A673 (cell line): ENCODE results near the gene HBA1. TPM values are rescaled to one million over a fixed set of nuclear protein-coding genes. Genes with fewer than 3 reads are reported as not detected.
"Not testable (repeated sequence)": the region's sequence is repeated elsewhere in the genome, so short reads cannot be mapped to it uniquely, and the experiment has no call there.

Experiments
- Bru-seq: library from RNA; stranded (reverse); fragments of 400-500 nt; gene quantifications from one replicate; lab custom pipeline; 2021; lab: Mats Ljungman, UMichigan
- BruChase-seq, 2 experiments: library from RNA; stranded (reverse); fragments of 400-500 nt; gene quantifications; one replicate each; lab custom pipeline; 2021; lab: Mats Ljungman, UMichigan
- BruUV-seq: library from RNA; stranded (reverse); fragments of 400-500 nt; replicated peaks from 2 replicates; lab custom pipeline; 2021; lab: Mats Ljungman, UMichigan
- CTCF ChIA-PET: fragments of 300-600 bp; sonication (Branson Sonifier 250); formaldehyde crosslinking; loops from one replicate; lab custom pipeline; 2022; ENCODE audit warnings: antibody characterized with exemption; lab: Charles Lee
- POLR2A ChIA-PET: fragments of 300-600 bp; sonication (Branson Sonifier 250); formaldehyde crosslinking; loops from one replicate; lab custom pipeline; 2022; ENCODE audit warnings: antibody characterized with exemption; ENCODE audit not compliant: low non-redundant PET; lab: Charles Lee
- DNase-seq: peaks from one replicate; pipeline ENCODE4 v3.0.0-alpha.2; 2015; ENCODE audit warnings: low spot score
- H3K27ac ChIP-seq: fragments of 200-600 bp; sonication (generic); 2 replicates; pipeline ENCODE4 v1.5.1; 2016; ENCODE audit warnings: mixed run types, low read depth, mild to moderate bottlenecking, mixed read lengths, antibody characterized with exemption, low read length; ENCODE audit not compliant: poor library complexity, severe bottlenecking
- H3K27me3 ChIP-seq: fragments of 200-600 bp; sonication (generic); replicated peaks from 2 replicates; pipeline ENCODE4 v1.6.1; 2017; ENCODE audit warnings: mixed run types, low read depth, mild to moderate bottlenecking, mixed read lengths, antibody characterized with exemption, low read length; ENCODE audit not compliant: insufficient read depth, poor library complexity
- H3K36me3 ChIP-seq: fragments of 200-600 bp; sonication (generic); 2 replicates; pipeline ENCODE4 v1.6.1; 2016; ENCODE audit warnings: mixed run types, mild to moderate bottlenecking, mixed read lengths, antibody characterized with exemption, low read length; ENCODE audit not compliant: insufficient read depth, poor library complexity, severe bottlenecking
- H3K4me1 ChIP-seq: fragments of 200-600 bp; sonication (generic); 2 replicates; pipeline ENCODE4 v1.6.1; 2017; ENCODE audit warnings: mixed run types, mild to moderate bottlenecking, mixed read lengths, antibody characterized with exemption, low read length; ENCODE audit not compliant: insufficient read depth, poor library complexity, severe bottlenecking
- H3K4me3 ChIP-seq: fragments of 200-600 bp; sonication (generic); 2 replicates; pipeline ENCODE4 v1.5.1; 2016; ENCODE audit warnings: low read depth, mixed run types, mild to moderate bottlenecking, mixed read lengths, low read length; ENCODE audit not compliant: poor library complexity, severe bottlenecking
- H3K9me3 ChIP-seq: fragments of 200-600 bp; sonication (generic); 2 replicates; pipeline ENCODE4 v1.6.1; 2016; ENCODE audit warnings: mixed run types, low read depth, mild to moderate bottlenecking, mixed read lengths, antibody characterized with exemption, low read length; ENCODE audit not compliant: poor library complexity, severe bottlenecking
- EZH2 ChIP-seq: fragments of 200-600 bp; sonication (generic); IDR thresholded peaks from 2 replicates; pipeline ENCODE4 v1.6.1; 2017; ENCODE audit warnings: borderline replicate concordance, low read depth, mild to moderate bottlenecking, mixed read lengths, antibody characterized with exemption, low read length; ENCODE audit not compliant: poor library complexity, severe bottlenecking
- intact Hi-C: fragments of 100-400 bp; cut with micrococcal nuclease; formaldehyde crosslinking; loops from one replicate; pipeline ENCODE4 v1.10.0; 2022; ENCODE audit not compliant: unreplicated experiment
- long read RNA-seq: library from polyadenylated mRNA; stranded (forward); transcript quantifications from one replicate; pipeline ENCODE4 v2.0.0, GENCODE V29; 2022
- total RNA-seq: library from RNA; stranded (reverse); gene quantifications from 2 replicates; pipeline ENCODE4 v1.2.3, GENCODE V29; 2021
- TF ChIP-seq, protein P1 (sequence below): fragments of 300-800, 200-600 bp; sonication (generic); conservative IDR thresholded peaks from 2 replicates; pipeline ENCODE4 v1.5.1; 2017; ENCODE audit warnings: low read depth, mild to moderate bottlenecking, antibody characterized with exemption, low read length, moderate library complexity, mixed read lengths

Gene HBA1
- 5.9 and 9.5 TPM in 2 replicates for total RNA-seq
- not detected for Bru-seq, nascent RNA
- BruChase-seq, experiment 1, labeled RNA remaining after a 2-hour chase: not detected
- not detected for BruChase-seq, experiment 2, labeled RNA remaining after a 6-hour chase
- long read RNA-seq, partial matches to known transcripts: 0 of 1 reads
- long read RNA-seq, other reads (novel, unspliced or antisense): 0 of 1 reads

DNA sequence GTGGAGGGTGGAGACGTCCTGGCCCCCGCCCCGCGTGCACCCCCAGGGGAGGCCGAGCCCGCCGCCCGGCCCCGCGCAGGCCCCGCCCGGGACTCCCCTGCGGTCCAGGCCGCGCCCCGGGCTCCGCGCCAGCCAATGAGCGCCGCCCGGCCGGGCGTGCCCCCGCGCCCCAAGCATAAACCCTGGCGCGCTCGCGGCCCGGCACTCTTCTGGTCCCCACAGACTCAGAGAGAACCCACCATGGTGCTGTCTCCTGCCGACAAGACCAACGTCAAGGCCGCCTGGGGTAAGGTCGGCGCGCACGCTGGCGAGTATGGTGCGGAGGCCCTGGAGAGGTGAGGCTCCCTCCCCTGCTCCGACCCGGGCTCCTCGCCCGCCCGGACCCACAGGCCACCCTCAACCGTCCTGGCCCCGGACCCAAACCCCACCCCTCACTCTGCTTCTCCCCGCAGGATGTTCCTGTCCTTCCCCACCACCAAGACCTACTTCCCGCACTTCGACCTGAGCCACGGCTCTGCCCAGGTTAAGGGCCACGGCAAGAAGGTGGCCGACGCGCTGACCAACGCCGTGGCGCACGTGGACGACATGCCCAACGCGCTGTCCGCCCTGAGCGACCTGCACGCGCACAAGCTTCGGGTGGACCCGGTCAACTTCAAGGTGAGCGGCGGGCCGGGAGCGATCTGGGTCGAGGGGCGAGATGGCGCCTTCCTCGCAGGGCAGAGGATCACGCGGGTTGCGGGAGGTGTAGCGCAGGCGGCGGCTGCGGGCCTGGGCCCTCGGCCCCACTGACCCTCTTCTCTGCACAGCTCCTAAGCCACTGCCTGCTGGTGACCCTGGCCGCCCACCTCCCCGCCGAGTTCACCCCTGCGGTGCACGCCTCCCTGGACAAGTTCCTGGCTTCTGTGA, at the start of gene HBA1:
Gene HBA1 (plus strand): TSS at position 204 of the 906 bp plus-strand sequence. CDS start 37 bp downstream, at position 241.
- H3K9me3 ChIP-seq, CTCF ChIA-PET, POLR2A ChIA-PET, intact Hi-C loops, H3K27ac ChIP-seq, BruUV-seq, H3K4me3 ChIP-seq, H3K36me3 ChIP-seq, DNase-seq: not testable (repeated sequence)
- Histone ChIP-seq H3K4me1 (peaks cover 33% of the 10 kb centered on the region), H3K27me3 (peaks cover 13% of the 10 kb centered on the region)

DNA sequence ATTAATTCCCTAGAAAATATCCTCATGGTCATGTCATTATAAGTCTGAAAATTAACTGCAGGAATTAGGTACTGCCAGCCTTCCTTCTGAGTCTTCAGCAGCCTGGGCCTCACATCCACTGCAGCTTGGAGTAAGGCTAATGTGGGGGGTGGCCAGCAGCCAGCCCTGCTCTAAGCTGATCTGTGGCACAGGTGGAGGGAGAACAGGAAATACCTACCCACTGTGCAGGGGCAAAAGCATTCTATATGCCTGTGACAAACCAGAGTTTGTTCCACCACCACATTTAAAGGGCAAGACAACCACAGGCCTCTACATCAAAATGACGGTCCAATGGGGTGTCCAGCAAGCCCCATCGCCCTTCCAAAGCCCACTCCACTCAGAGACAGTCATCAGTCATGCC, 47.4 kb upstream of the HBA1 start:
- no peak for DNase-seq
- intact Hi-C loops: no loop called here

DNA sequence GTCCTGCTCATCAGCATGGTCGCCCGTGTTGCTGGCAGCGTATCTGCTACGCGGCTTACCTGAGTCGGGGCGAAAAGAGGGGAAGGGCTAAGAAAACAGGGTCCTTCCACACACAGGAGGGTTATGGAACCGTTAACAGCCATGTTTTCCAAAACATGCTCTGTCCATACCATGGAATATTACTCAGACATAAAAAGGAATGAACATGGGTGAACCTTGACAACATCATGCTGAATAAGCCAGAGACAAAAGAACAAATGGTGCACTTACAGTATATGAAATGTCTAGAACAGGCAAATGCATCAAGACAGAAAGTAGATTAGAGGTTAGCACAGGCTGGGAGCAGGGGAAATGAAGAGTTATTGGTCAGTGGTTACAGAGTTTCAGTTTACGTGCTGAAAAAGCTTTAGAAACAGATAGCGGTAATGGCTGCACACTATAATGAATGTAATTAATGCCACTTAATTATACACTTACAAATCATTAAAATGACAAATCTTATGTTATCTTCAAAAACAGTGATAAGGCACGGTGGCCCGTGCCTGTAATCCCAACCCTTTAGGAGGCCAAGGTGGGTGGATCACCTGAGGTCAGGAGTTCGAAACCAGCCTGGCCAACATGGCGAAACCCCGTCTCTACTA, 45.8 kb upstream of the HBA1 start:
- H3K4me1 ChIP-seq: no peaks in the 10 kb centered on the region
- H3K27me3 ChIP-seq: no peaks in the 10 kb centered on the region
- intact Hi-C loops: no loop called here
- BruUV-seq: no TSS peak
- ChIA-PET POLR2A (no interaction called here), CTCF (no interaction called here)
- H3K4me3 ChIP-seq: no peak overlapping the region
- no peaks in the 10 kb centered on the region for H3K9me3 ChIP-seq
- no peak overlapping the region for H3K27ac ChIP-seq
- H3K36me3 ChIP-seq: no peaks in the 10 kb centered on the region
- no peak for TF ChIP-seq EZH2
- TF ChIP-seq, protein P1, sequence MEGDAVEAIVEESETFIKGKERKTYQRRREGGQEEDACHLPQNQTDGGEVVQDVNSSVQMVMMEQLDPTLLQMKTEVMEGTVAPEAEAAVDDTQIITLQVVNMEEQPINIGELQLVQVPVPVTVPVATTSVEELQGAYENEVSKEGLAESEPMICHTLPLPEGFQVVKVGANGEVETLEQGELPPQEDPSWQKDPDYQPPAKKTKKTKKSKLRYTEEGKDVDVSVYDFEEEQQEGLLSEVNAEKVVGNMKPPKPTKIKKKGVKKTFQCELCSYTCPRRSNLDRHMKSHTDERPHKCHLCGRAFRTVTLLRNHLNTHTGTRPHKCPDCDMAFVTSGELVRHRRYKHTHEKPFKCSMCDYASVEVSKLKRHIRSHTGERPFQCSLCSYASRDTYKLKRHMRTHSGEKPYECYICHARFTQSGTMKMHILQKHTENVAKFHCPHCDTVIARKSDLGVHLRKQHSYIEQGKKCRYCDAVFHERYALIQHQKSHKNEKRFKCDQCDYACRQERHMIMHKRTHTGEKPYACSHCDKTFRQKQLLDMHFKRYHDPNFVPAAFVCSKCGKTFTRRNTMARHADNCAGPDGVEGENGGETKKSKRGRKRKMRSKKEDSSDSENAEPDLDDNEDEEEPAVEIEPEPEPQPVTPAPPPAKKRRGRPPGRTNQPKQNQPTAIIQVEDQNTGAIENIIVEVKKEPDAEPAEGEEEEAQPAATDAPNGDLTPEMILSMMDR: no peak
- DNase-seq: no peak

More for the DNA sequence above, 47.4 kb upstream of the HBA1 start:
- no peak overlapping the region for H3K27ac ChIP-seq
- no peak for TF ChIP-seq EZH2
- TF ChIP-seq, protein P1: no peak
- H3K36me3 ChIP-seq: no peaks in the 10 kb centered on the region
- H3K27me3 ChIP-seq: no peaks in the 10 kb centered on the region
- POLR2A ChIA-PET: no interaction called here
- BruUV-seq: no TSS peak
- H3K9me3 ChIP-seq: no peaks in the 10 kb centered on the region
- CTCF ChIA-PET: no interaction called here
- H3K4me3 ChIP-seq: no peak overlapping the region
- no peaks in the 10 kb centered on the region for H3K4me1 ChIP-seq
